ENCODE results near the gene CDC42BPA. TPM values are rescaled to one million over a fixed set of nuclear protein-coding genes. Genes with fewer than 3 reads are reported as not detected.
A peak's percentile ranks its signal among the peaks of the same experiment; 100 is the strongest.

Gene CDC42BPA
- total and polyA plus RNA-seq, 9 of the 15 experiments (the other 6 are each of a cell fraction or from before 2014, with no cell fraction given): 8.0 to 77.5 (median 52.1) TPM

- no peak for TF ChIP-seq ZNF318 (IDR thresholded peaks at IDR 0.05; ENCODE audit: borderline replicate concordance in 1 of 2, low read depth in 1 of 2)
- peak; percentile 84 for TF ChIP-seq ARID3A (IDR thresholded peaks at IDR 0.05; ENCODE audit: borderline replicate concordance, low read depth, low read length)
- 0 out of 4 replicates have a peak, but pooled peaks of 1 of the 2 experiments have one; percentile 18 for TF ChIP-seq ZNF639 (CRISPR knock-in tag; conservative IDR thresholded peaks at IDR 0.05 in 1 of 2, IDR thresholded peaks at IDR 0.05 in 1 of 2)
- no peak for TF ChIP-seq MAFF (IDR thresholded peaks at IDR 0.05; ENCODE audit: low read length)
- peak; percentile 64 for TF ChIP-seq ARID1B (IDR thresholded peaks at IDR 0.05)
- no peak for TF ChIP-seq PHB (CRISPR knock-in tag; IDR thresholded peaks at IDR 0.05)
- TF ChIP-seq RBFOX2 (IDR thresholded peaks at IDR 0.05; ENCODE audit: low read depth, low read length): no peak
- no peak for TF ChIP-seq FOXJ3 (CRISPR knock-in tag; IDR thresholded peaks at IDR 0.05)
- TF ChIP-seq E2F4 (CRISPR knock-in tag; IDR thresholded peaks at IDR 0.05; ENCODE audit: low read depth): no peak
- no peak for TF ChIP-seq IRF2 (CRISPR knock-in tag; IDR thresholded peaks at IDR 0.05)
- no peak for TF ChIP-seq HMG20B (CRISPR knock-in tag; IDR thresholded peaks at IDR 0.05)
- TF ChIP-seq ZNF12 (CRISPR knock-in tag; IDR thresholded peaks at IDR 0.05): no peak
Measured at GRCh38 chr1:226990133-226990716, 328.1 kb downstream of the CDC42BPA start (continued).
